ENCODE data around the gene INCENP. TPM values are rescaled to one million over a fixed set of nuclear protein-coding genes. Genes with fewer than 3 reads are reported as not detected.

INCENP gene
- total RNA-seq, 1 donor from 2014 or later: 9.8 TPM

DNA sequence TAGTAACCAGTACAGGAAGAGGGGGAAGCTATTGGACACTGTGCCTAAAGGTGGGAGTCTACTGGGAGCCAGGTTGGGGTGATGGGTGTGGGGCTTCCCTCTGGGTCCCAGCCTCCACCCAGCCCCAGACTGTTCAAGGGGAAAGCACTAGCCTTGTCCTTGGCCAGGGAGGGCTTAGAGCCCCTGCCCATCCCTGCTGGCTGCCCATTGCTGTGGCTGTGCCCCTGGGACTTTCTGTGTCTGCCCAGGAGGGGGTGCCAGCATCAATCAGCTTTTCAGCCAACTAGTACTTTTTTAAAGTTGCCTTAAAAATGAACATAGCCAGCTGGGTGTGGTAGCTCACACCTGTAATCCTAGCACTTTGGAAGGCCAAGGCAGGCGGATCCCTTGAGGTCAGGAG, 19.9 kb downstream of the INCENP start:
- Histone ChIP-seq H3K27me3 (ENCODE audit: low read depth) (no peaks in the 10 kb centered on the region), H3K9me3 (replicated peaks) (no peaks in the 10 kb centered on the region), H3K4me3 (no peak overlapping the region), H3K4me1 (no peaks in the 10 kb centered on the region), H3K36me3 (peaks cover 69% of the 10 kb centered on the region), H3K27ac (replicated peaks) (no peak overlapping the region)
- no peak for DNase-seq
- intact Hi-C loops (cut with micrococcal nuclease): no loop called here
- TF ChIP-seq, protein P1, sequence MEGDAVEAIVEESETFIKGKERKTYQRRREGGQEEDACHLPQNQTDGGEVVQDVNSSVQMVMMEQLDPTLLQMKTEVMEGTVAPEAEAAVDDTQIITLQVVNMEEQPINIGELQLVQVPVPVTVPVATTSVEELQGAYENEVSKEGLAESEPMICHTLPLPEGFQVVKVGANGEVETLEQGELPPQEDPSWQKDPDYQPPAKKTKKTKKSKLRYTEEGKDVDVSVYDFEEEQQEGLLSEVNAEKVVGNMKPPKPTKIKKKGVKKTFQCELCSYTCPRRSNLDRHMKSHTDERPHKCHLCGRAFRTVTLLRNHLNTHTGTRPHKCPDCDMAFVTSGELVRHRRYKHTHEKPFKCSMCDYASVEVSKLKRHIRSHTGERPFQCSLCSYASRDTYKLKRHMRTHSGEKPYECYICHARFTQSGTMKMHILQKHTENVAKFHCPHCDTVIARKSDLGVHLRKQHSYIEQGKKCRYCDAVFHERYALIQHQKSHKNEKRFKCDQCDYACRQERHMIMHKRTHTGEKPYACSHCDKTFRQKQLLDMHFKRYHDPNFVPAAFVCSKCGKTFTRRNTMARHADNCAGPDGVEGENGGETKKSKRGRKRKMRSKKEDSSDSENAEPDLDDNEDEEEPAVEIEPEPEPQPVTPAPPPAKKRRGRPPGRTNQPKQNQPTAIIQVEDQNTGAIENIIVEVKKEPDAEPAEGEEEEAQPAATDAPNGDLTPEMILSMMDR (IDR thresholded peaks at IDR 0.05; ENCODE audit: borderline replicate concordance): no peak

- TF ChIP-seq, protein P1 (IDR thresholded peaks at IDR 0.05; ENCODE audit: borderline replicate concordance): no peak
- no peak for DNase-seq
- Histone ChIP-seq H3K27ac (replicated peaks) (no peak overlapping the region), H3K4me1 (no peaks in the 10 kb centered on the region), H3K27me3 (ENCODE audit: low read depth) (no peaks in the 10 kb centered on the region), H3K36me3 (peaks cover 68% of the 10 kb centered on the region), H3K4me3 (no peak overlapping the region), H3K9me3 (replicated peaks) (no peaks in the 10 kb centered on the region)
- intact Hi-C loops (cut with micrococcal nuclease): no loop called here
Measured at GRCh38 chr11:62144641-62145255, 20.9 kb downstream of the INCENP start.

- TF ChIP-seq, protein P1 (IDR thresholded peaks at IDR 0.05; ENCODE audit: borderline replicate concordance): no peak
- H3K27me3 ChIP-seq (ENCODE audit: low read depth): no peaks in the 10 kb centered on the region
- peaks cover 68% of the 10 kb centered on the region for H3K36me3 ChIP-seq
- intact Hi-C loops (cut with micrococcal nuclease): no loop called here
- H3K9me3 ChIP-seq (replicated peaks): no peaks in the 10 kb centered on the region
- H3K27ac ChIP-seq (replicated peaks): no peak overlapping the region
- DNase-seq: no peak
- H3K4me1 ChIP-seq: peaks cover 2% of the 10 kb centered on the region
- H3K4me3 ChIP-seq: no peak overlapping the region
Measured at GRCh38 chr11:62145261-62145871, 21.6 kb downstream of the INCENP start.

DNA sequence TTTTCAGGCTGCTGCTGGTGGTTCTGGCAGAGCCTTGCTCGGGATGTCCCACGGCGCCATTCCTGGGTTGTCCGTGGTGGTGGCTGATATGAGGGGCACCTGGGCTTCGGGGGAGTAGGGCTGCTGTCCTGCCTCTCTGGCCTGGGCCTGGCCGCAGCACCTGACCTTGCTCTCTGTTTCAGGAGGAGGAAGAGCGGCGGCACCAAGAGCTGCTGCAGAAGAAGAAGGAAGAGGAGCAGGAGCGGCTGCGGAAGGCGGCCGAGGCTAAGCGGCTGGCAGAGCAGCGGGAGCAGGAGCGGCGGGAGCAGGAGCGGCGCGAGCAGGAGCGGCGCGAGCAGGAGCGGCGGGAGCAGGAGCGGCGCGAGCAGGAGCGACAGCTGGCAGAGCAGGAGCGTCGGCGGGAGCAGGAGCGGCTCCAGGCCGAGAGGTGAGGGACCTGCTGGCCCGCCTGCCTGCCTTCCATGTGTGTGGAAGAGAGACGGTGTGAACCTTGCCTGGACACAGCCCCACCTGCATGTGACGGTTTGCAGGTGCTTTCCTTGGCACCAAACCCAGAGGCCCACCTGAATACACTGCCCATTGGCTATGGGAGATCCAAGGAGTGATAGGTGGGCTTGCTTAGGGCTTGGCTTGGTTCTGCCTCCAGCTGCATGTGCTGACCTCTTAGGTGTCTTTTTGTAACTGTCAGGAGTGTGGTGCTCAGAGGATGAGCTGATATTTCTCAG, 22.8 kb downstream of the INCENP start:
- TF ChIP-seq, protein P1 (IDR thresholded peaks at IDR 0.05; ENCODE audit: borderline replicate concordance): no peak
- Histone ChIP-seq H3K4me1 (peaks cover 11% of the 10 kb centered on the region), H3K4me3 (no peak overlapping the region), H3K9me3 (replicated peaks) (no peaks in the 10 kb centered on the region), H3K27ac (replicated peaks) (no peak overlapping the region), H3K27me3 (ENCODE audit: low read depth) (no peaks in the 10 kb centered on the region), H3K36me3 (peaks cover 67% of the 10 kb centered on the region)
- intact Hi-C loops (cut with micrococcal nuclease): no loop called here
- no peak for DNase-seq

- intact Hi-C loops (cut with micrococcal nuclease): no loop called here
- Histone ChIP-seq H3K9me3 (replicated peaks) (no peaks in the 10 kb centered on the region), H3K4me3 (no peak overlapping the region), H3K4me1 (peaks cover 14% of the 10 kb centered on the region), H3K36me3 (peaks cover 74% of the 10 kb centered on the region), H3K27me3 (ENCODE audit: low read depth) (no peaks in the 10 kb centered on the region), H3K27ac (replicated peaks) (no peak overlapping the region)
- TF ChIP-seq, protein P1 (IDR thresholded peaks at IDR 0.05; ENCODE audit: borderline replicate concordance): no peak
- DNase-seq: no peak
Measured at GRCh38 chr11:62147545-62147944, 23.7 kb downstream of the INCENP start.

Measured in left ventricle myocardium inferior (tissue), 1 donor.